B cell (primary cell): ENCODE data around the gene PDCD1LG2. TPM values are rescaled to one million over a fixed set of nuclear protein-coding genes. Genes with fewer than 3 reads are reported as not detected.

Experiments used
- ATAC-seq: fragments of 200-7000 bp; cut with Tn5 transposase; one replicate; pipeline ENCODE4 v1.10.0; 2021; ENCODE audit warnings: low read depth, mild to moderate bottlenecking, moderate number of reproducible peaks, moderate library complexity
- CTCF ChIA-PET: fragments of 350-600 bp; sonication (Branson Sonifier 250); formaldehyde crosslinking; loops from one replicate; lab custom pipeline; 2021; ENCODE audit warnings: antibody characterized with exemption, inconsistent platforms; lab: Charles Lee
- POLR2A ChIA-PET: fragments of 350-600 bp; sonication (Branson Sonifier 250); formaldehyde crosslinking; loops from one replicate; lab custom pipeline; 2021; ENCODE audit warnings: antibody characterized with exemption; lab: Charles Lee
- DNase-seq: peaks from one replicate; pipeline ENCODE4 v3.0.0; 2013
- H2AFZ ChIP-seq: 2 replicates; pipeline ENCODE4 v1.6.1; 2012; ENCODE audit warnings: mild to moderate bottlenecking, low read depth, low read length; ENCODE audit not compliant: insufficient read depth, poor library complexity, severe bottlenecking
- H3K27ac ChIP-seq, 2 donors: 1 replicate in 1 of 2; 2 replicates in 1 of 2; pipeline ENCODE4 v1.5.1; 2012 to 2013; ENCODE audit warnings: low read length in 2 of 2, mild to moderate bottlenecking in 2 of 2, moderate library complexity in 1 of 2
- H3K27me3 ChIP-seq, 4 experiments: fragments of 200-600 bp in 1 of 4; sonication (generic) in 1 of 4; replicated peaks in 1 of 4; 1 replicate in 2 of 4; 2 replicates in 2 of 4; pipeline versions ENCODE4 v1.6.1 to v1.7.0; 2013 to 2016; ENCODE audit warnings: low read length in 3 of 4, mild to moderate bottlenecking in 2 of 4, mixed read lengths in 1 of 4, moderate library complexity in 1 of 4; ENCODE audit not compliant: insufficient read depth in 4 of 4, control insufficient read depth in 3 of 4; ENCODE audit errors: control extremely low read depth in 1 of 4
- H3K36me3 ChIP-seq, 2 experiments: replicated peaks in 1 of 2; 1 replicate in 1 of 2; 2 replicates in 1 of 2; pipeline versions ENCODE4 v1.6.1 to v1.7.1; 2013; ENCODE audit warnings: low read length in 1 of 2; ENCODE audit not compliant: insufficient read depth in 2 of 2, control insufficient read depth in 1 of 2; ENCODE audit errors: control extremely low read depth in 1 of 2, extremely low read depth in 1 of 2
- H3K4me1 ChIP-seq, 2 donors: fragments of 200-600 bp in 1 of 2; sonication (generic) in 1 of 2; 1 replicate in 1 of 2; 2 replicates in 1 of 2; pipeline versions ENCODE4 v1.5.1 to v1.6.1; 2013 to 2017; ENCODE audit warnings: low read length in 2 of 2; ENCODE audit not compliant: control insufficient read depth in 2 of 2, insufficient read depth in 2 of 2
- H3K4me2 ChIP-seq: replicated peaks from 2 replicates; pipeline ENCODE3; 2012; ENCODE audit warnings: mild to moderate bottlenecking, low read depth, low read length; ENCODE audit not compliant: poor library complexity, severe bottlenecking
- H3K4me3 ChIP-seq, 5 experiments: fragments of 200-600 bp in 1 of 5; sonication (generic) in 1 of 5; 1 replicate in 3 of 5; 2 replicates in 2 of 5; pipeline versions ENCODE4 v1.5.1 to v1.7.0; 2011 to 2016; ENCODE audit warnings: low read length in 4 of 5, mild to moderate bottlenecking in 4 of 5, low read depth in 2 of 5, control low read depth in 1 of 5, moderate library complexity in 1 of 5; ENCODE audit not compliant: insufficient read depth in 1 of 5; ENCODE audit errors: control extremely low read depth in 1 of 5, extremely low read depth in 1 of 5
- H3K79me2 ChIP-seq: fragments of 200-600 bp; sonication (generic); one replicate; pipeline ENCODE4 v1.6.0; 2016; ENCODE audit warnings: low read length; ENCODE audit not compliant: control insufficient read depth, insufficient read depth
- H3K9ac ChIP-seq: fragments of 200-600 bp; sonication (generic); 2 replicates; pipeline ENCODE4 v1.6.1; 2017; ENCODE audit warnings: mild to moderate bottlenecking, low read length, moderate library complexity
- H3K9me3 ChIP-seq, 3 donors: one replicate each; pipeline versions ENCODE4 v1.6.1 to v1.7.1; 2013; ENCODE audit warnings: low read length in 2 of 3; ENCODE audit not compliant: control insufficient read depth in 2 of 3, insufficient read depth in 1 of 3; ENCODE audit errors: control extremely low read depth in 1 of 3
- H4K20me1 ChIP-seq: 2 replicates; pipeline ENCODE4 v1.6.0; 2012; ENCODE audit warnings: mild to moderate bottlenecking, low read length; ENCODE audit not compliant: insufficient read depth, control insufficient read depth, poor library complexity, severe bottlenecking
- H3K27ac Mint-ChIP-seq: one replicate; pipeline ENCODE4 v1.8.0; 2021; ENCODE audit warnings: mixed read lengths
- H3K27me3 Mint-ChIP-seq: one replicate; pipeline ENCODE4 v1.8.0; 2021; ENCODE audit warnings: mixed read lengths
- H3K4me1 Mint-ChIP-seq: one replicate; pipeline ENCODE4 v1.8.0; 2021; ENCODE audit warnings: mixed read lengths
- H3K4me3 Mint-ChIP-seq: one replicate; pipeline ENCODE4 v1.8.0; 2021; ENCODE audit warnings: mixed read lengths
- H3K9me3 Mint-ChIP-seq: one replicate; pipeline ENCODE4 v1.8.0; 2022; ENCODE audit warnings: mixed read lengths; ENCODE audit not compliant: insufficient read depth
- CTCF ChIP-seq: fragments of 200-600 bp; IDR thresholded peaks from one replicate; pipeline ENCODE4 v1.8.0; 2022; ENCODE audit warnings: antibody characterized with exemption, mild to moderate bottlenecking
- EZH2 ChIP-seq: IDR thresholded peaks from 2 replicates; pipeline ENCODE4 v1.6.1; 2012; ENCODE audit warnings: borderline replicate concordance, low read depth, mild to moderate bottlenecking, moderate library complexity, low read length; ENCODE audit not compliant: insufficient read depth, poor library complexity, severe bottlenecking
- WGBS: methylation state at CpG from one replicate; pipeline ENCODE4 v1.1.5; 2013; ENCODE audit warnings: missing lambda C conversion rate; ENCODE audit not compliant: insufficient coverage; 5-methylcytosine and 5-hydroxymethylcytosine counted together
- intact Hi-C: fragments of 100-400 bp; cut with micrococcal nuclease; formaldehyde crosslinking; loops from one replicate; pipeline ENCODE4 v1.10.0; 2022
- polyA plus RNA-seq: library from polyadenylated mRNA; depleted of rRNA; stranded (reverse); fragments of >200 nt; gene quantifications from 2 replicates; pipeline ENCODE4 v1.2.3, GENCODE V29; 2012
- total RNA-seq, 2 donors: library from RNA; stranded (reverse); fragments of 120-200 nt in 1 of 2; gene quantifications; 1 replicate in 1 of 2; 2 replicates in 1 of 2; pipeline versions ENCODE4 v1.2.3 to v1.2.4, GENCODE V29; 2013 to 2022

Gene PDCD1LG2
- total and polyA plus RNA-seq, 2 donors (not counting 1 experiment from before 2014, with no cell fraction given), result 0.67 TPM; not detected in 1

- no peak overlapping the region for H3K4me3 Mint-ChIP-seq
- Histone ChIP-seq H3K9ac (no peak overlapping the region), H4K20me1 (no peaks in the 10 kb centered on the region), H3K27ac (no peak overlapping the region), H3K36me3 (no peaks in the 10 kb centered on the region), H3K79me2 (no peaks in the 10 kb centered on the region), H3K9me3 (no peaks in the 10 kb centered on the region), H3K4me2 (no peak overlapping the region), H3K4me3 (no peak overlapping the region), H3K27me3 (peaks cover 0 to 7% (median 0%) of the 10 kb centered on the region in 4 experiments), H3K4me1 (peaks cover 16 to 20% of the 10 kb centered on the region in 2 donors), H2AFZ (no peak overlapping the region)
- H3K27me3 Mint-ChIP-seq, result no peaks in the 10 kb centered on the region
- TF ChIP-seq CTCF (no peak), EZH2 (no peak)
- ChIA-PET POLR2A (no interaction called here), CTCF (no interaction called here)
- intact Hi-C loops, result no loop called here
- H3K4me1 Mint-ChIP-seq, result peaks cover 36% of the 10 kb centered on the region
- ATAC-seq, result no peak
- no peak overlapping the region for H3K27ac Mint-ChIP-seq
- no peak for DNase-seq
- H3K9me3 Mint-ChIP-seq, result no peaks in the 10 kb centered on the region
- 93% methylated on average over 7 of the region's 10 CpGs for WGBS
Measured at GRCh38 chr9:5516453-5517220, 6.3 kb downstream of the PDCD1LG2 start.
